Measurements from ENCODE around the gene OSGIN1.

OSGIN1 gene

GRCh38 chr16:83951544-83951943 is 1.5 kb upstream of the OSGIN1 start:
- TF ChIP-seq CTCF (IDR thresholded peaks at IDR 0.05) = no peak
- TF ChIP-seq ZFX (IDR thresholded peaks at IDR 0.05; ENCODE audit: borderline replicate concordance) = no peak
- no peak overlapping the region for H3K27ac ChIP-seq

GRCh38 chr16:83952587-83952939 is 477 bp upstream of the OSGIN1 start:
- H3K27ac ChIP-seq = peak overlapping the region; percentile 81

GRCh38 chr16:83953796-83954576 is 946 bp downstream of the OSGIN1 start:
- H3K27ac ChIP-seq = peak overlapping the region; percentile 81
- peak; percentile 85 for TF ChIP-seq CTCF (IDR thresholded peaks at IDR 0.05)
- TF ChIP-seq ZFX (IDR thresholded peaks at IDR 0.05; ENCODE audit: borderline replicate concordance) = no peak

More at GRCh38 chr16:83952587-83952939, 477 bp upstream of the OSGIN1 start:
- TF ChIP-seq CTCF (IDR thresholded peaks at IDR 0.05) = no peak
- TF ChIP-seq ZFX (IDR thresholded peaks at IDR 0.05; ENCODE audit: borderline replicate concordance) = no peak

- no peak for TF ChIP-seq CTCF (IDR thresholded peaks at IDR 0.05)
- no peak for TF ChIP-seq ZFX (IDR thresholded peaks at IDR 0.05; ENCODE audit: borderline replicate concordance)
- no peak overlapping the region for H3K27ac ChIP-seq
These were observed 1.6 kb downstream of the OSGIN1 start for GRCh38 chr16:83954577-83955016.

DNA sequence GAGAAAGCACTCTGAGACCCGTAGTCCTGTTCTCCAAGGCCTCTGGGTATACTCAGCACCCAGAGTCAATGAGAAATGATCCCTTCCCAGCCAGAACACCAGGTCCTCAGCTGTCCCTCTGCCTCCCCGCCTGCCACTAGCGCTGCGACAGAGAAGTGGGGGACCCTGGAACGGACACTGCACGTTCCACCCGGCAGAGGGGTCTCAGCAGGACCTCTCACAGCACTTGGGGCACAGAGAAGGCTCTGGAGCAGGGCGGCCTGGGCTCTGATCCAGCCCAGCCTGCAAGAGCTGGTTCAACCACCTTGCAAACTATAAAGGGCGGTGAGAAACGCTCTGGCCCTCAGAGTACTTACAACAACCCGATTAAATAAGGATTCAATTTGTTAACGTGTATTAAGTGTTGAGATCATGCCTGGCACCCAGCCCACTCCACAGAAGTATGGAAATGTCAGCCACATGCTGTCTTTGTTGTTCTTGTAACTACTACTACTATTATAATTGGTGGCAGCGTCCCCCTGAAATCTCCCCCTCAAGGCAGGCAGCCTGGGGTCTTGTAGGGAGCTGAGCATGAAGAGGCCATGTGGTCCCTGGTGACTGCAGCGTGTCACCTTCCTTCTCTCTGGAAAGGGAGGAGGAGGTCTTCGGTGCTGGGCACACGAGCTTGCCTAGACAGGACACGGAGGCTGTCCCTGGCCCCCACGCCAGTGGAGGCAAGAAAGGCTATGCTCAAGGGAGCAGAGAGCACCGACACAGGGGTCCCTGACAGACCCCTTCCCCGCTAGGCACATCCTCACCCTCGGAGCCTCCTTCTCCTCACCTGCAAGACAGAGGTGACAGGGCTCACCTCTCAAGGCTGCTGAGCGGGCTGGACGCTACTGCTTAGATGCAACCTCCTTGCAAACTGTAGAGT is 2.4 kb downstream of the OSGIN1 start:
- H3K27ac ChIP-seq = no peak overlapping the region
- TF ChIP-seq CTCF (IDR thresholded peaks at IDR 0.05) (no peak), ZFX (IDR thresholded peaks at IDR 0.05; ENCODE audit: borderline replicate concordance) (no peak)

- H3K27ac ChIP-seq = no peak overlapping the region
- TF ChIP-seq CTCF (IDR thresholded peaks at IDR 0.05) = peak; percentile 91
- no peak for TF ChIP-seq ZFX (IDR thresholded peaks at IDR 0.05; ENCODE audit: borderline replicate concordance)
These were observed 3.6 kb downstream of the OSGIN1 start for GRCh38 chr16:83956336-83957289.
